ENCODE results near the gene RPL27. TPM values are rescaled to one million over a fixed set of nuclear protein-coding genes. Genes with fewer than 3 reads are reported as not detected.
"Not testable (repeated sequence)": the region's sequence is repeated elsewhere in the genome, so short reads cannot be mapped to it uniquely, and the experiment has no call there.

The RPL27 gene
- total and polyA plus RNA-seq, 3 donors from 2014 or later: 457 to 1,036 (median 634) TPM

- H3K27ac ChIP-seq: peak overlapping the region in 1 of 2 donors; percentile 65
- WGBS, 2 donors: 16 to 18% methylated on average over 5 of the region's 5 CpGs
- intact Hi-C loops (cut with DNase I; ENCODE audit: low total_unique reads): no loop called here
These were observed 732 bp upstream of the RPL27 start for GRCh38 chr17:42997390-42997983.

DNA sequence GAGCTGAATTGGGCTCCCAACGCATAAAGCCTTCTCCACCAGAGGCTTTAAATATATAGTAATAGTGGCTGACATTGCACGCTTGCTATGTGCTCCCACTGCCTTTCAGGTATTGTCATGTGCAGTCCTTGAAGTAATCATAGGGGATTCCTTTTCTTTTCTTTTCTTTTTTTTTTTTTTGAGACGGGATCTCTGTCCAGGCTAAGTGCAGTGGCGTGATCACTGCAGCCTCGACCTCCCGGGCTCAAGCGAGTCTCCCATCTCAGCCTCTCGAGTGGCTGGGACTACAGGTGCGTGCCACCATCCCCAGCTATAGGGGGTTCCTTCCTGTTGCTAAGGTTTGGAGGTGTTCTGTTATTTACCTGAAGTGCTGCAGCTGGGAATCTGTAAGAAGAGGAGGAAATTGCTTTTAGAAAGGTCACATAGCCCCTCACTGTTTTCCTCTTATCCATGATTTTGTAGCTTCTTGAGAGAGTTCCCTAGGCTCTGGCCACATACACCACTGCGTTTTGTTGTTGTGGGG lies 845 bp downstream of the RPL27 start:
- no peaks in the 10 kb centered on the region for H3K27me3 ChIP-seq
- TF ChIP-seq POLR2A (IDR thresholded peaks at IDR 0.05): no peak
- TF ChIP-seq, protein P1, sequence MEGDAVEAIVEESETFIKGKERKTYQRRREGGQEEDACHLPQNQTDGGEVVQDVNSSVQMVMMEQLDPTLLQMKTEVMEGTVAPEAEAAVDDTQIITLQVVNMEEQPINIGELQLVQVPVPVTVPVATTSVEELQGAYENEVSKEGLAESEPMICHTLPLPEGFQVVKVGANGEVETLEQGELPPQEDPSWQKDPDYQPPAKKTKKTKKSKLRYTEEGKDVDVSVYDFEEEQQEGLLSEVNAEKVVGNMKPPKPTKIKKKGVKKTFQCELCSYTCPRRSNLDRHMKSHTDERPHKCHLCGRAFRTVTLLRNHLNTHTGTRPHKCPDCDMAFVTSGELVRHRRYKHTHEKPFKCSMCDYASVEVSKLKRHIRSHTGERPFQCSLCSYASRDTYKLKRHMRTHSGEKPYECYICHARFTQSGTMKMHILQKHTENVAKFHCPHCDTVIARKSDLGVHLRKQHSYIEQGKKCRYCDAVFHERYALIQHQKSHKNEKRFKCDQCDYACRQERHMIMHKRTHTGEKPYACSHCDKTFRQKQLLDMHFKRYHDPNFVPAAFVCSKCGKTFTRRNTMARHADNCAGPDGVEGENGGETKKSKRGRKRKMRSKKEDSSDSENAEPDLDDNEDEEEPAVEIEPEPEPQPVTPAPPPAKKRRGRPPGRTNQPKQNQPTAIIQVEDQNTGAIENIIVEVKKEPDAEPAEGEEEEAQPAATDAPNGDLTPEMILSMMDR (IDR thresholded peaks at IDR 0.05): no peak
- WGBS, 2 donors: 5 to 9% methylated on average over 10 of the region's 10 CpGs
- H3K27ac ChIP-seq: peak overlapping the region; percentile 21 to 74
- H3K4me1 ChIP-seq: peaks cover 13% of the 10 kb centered on the region
- no peaks in the 10 kb centered on the region for H3K36me3 ChIP-seq (ENCODE audit: low read depth, missing control alignments)
- DNase-seq: no peak
- H3K4me3 ChIP-seq: peak overlapping the region; percentile 63 to 82
- no peaks in the 10 kb centered on the region for H3K9me3 ChIP-seq
- intact Hi-C loops (cut with DNase I; ENCODE audit: low total_unique reads): no loop called here

More at GRCh38 chr17:42997390-42997983, 732 bp upstream of the RPL27 start:
- Histone ChIP-seq H3K4me3 (peak overlapping the region in 1 of 2 donors; percentile 63), H3K36me3 (ENCODE audit: low read depth, missing control alignments) (no peaks in the 10 kb centered on the region), H3K9me3 (no peaks in the 10 kb centered on the region), H3K4me1 (peaks cover 13% of the 10 kb centered on the region), H3K27me3 (no peaks in the 10 kb centered on the region)
- DNase-seq: no peak
- no peak for TF ChIP-seq POLR2A (IDR thresholded peaks at IDR 0.05)
- TF ChIP-seq, protein P1 (IDR thresholded peaks at IDR 0.05): no peak

DNA sequence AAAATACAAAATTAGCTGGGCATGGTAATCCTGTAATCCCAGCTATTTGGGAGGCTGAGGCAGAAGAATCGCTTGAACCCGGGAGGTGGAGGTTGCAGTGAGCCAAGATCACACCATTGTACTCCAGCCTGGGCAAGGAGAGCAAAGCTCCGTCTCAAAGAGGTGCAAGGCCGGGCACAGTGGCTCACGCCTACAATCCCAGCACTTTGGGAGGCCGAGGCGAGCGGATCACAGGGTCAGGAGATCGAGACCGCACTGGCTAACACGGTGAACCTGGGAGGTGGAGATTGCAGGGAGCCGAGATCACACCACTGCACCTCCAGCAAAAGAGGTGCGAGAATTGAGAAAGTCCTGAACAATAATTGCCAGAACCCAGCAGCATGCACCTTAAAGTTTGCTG lies 2.7 kb downstream of the RPL27 start:
- H3K9me3 ChIP-seq; H3K36me3 ChIP-seq (ENCODE audit: low read depth, missing control alignments); DNase-seq; H3K27ac ChIP-seq; intact Hi-C loops (cut with DNase I; ENCODE audit: low total_unique reads); H3K27me3 ChIP-seq; H3K4me3 ChIP-seq: not testable (repeated sequence)
- H3K4me1 ChIP-seq: peaks cover 13% of the 10 kb centered on the region
- 94 to 96% methylated on average over 11 to 13 of the region's 13 CpGs for WGBS, 2 donors

GRCh38 chr17:43003542-43004172 lies 5.4 kb downstream of the RPL27 start:
- no peaks in the 10 kb centered on the region for H3K36me3 ChIP-seq (ENCODE audit: low read depth, missing control alignments)
- H3K27ac ChIP-seq: no peak overlapping the region
- no peak for TF ChIP-seq POLR2A (IDR thresholded peaks at IDR 0.05)
- TF ChIP-seq, protein P1 (IDR thresholded peaks at IDR 0.05): peak in 1 of 3 experiments; percentile 5
- peaks cover 8% of the 10 kb centered on the region for H3K4me1 ChIP-seq
- H3K27me3 ChIP-seq: no peaks in the 10 kb centered on the region
- 85 to 93% methylated on average over 5 of the region's 5 CpGs for whole genome bisulfite sequencing, 2 donors
- H3K9me3 ChIP-seq: no peaks in the 10 kb centered on the region
- DNase-seq: no peak
- intact Hi-C loops (cut with DNase I; ENCODE audit: low total_unique reads): no loop called here
- no peak overlapping the region for H3K4me3 ChIP-seq

DNA sequence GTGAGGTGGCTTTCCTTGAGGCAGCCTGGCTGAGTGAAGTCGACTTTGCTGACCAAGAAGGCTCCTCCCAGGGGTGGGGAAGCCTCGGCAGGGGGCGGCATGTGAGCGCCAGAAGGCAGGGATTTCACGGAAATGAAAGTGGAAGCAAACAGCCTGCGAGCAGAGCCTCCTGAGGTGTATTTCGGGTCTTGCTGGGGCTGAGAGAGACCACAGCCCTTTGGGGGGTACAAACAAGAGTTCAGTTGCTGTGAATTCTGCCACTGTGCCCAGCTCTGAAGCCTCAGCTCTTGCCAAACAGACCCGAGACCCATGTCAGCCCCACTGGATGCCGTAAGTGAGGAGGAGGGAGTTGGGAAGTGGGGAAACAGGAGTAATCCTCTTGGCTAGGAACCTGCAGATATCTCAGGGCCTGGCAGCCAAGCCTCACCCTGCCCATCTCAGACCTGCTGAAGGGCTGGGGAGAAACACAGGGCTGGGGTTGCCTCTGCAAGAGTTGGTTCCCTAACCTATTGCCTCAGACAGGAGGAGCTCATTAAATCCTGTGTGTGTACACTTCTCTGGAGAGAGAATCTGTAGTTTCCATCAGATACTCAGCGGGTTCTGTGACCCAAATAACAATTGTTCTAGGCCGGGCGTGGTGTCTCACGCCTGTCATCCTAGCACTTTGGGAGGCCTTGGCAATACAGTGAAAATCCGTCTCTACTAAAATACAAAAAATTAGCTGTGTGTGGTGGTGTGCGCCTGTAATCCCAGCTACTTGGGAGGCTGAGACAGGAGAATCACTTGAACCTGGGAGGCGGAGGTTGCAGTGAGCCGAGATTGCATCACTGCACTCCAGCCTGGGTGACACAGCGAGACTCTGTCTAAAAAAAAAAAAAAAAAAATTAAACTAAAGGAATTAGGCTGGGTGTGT lies 8.7 kb downstream of the RPL27 start, which contains the start of gene IFI35:
TSS of gene IFI35 (plus strand) at position 146 of the 913 bp plus-strand sequence. CDS start at position 310, 164 bp downstream.
- TF ChIP-seq POLR2A (IDR thresholded peaks at IDR 0.05): no peak
- TF ChIP-seq, protein P1 (IDR thresholded peaks at IDR 0.05): peak in 2 of 3 experiments; percentile 19 to 26
- peak within 1 kb of the TSS; percentile 87 to 91 for H3K27ac ChIP-seq
- peaks cover 20% of the 10 kb centered on the region for H3K4me1 ChIP-seq
- peak; percentile 89 for DNase-seq
- no peaks in the 10 kb centered on the region for H3K27me3 ChIP-seq
- intact Hi-C loops (cut with DNase I; ENCODE audit: low total_unique reads): no loop called here
- H3K9me3 ChIP-seq: no peaks in the 10 kb centered on the region
- peak within 1 kb of the TSS; percentile 57 to 75 for H3K4me3 ChIP-seq
- 34 to 35% methylated on average over 15 to 18 of the region's 18 CpGs for WGBS, 2 donors
- no peaks in the 10 kb centered on the region for H3K36me3 ChIP-seq (ENCODE audit: low read depth, missing control alignments)
